GM12878 (cell line): ENCODE measurements around the gene GPR107. TPM values are rescaled to one million over a fixed set of nuclear protein-coding genes. Genes with fewer than 3 reads are reported as not detected.

Experiments
- ATAC-seq: fragments of 200-7000 bp; cut with Tn5 transposase; 3 replicates; pipeline ENCODE4 v1.9.1; 2020; ENCODE audit warnings: mild to moderate bottlenecking, moderate library complexity
- BruUV-seq: library from RNA; stranded (reverse); fragments of 400-500 nt; replicated peaks from 2 replicates; lab custom pipeline; 2021; lab: Mats Ljungman, UMichigan
- CTCF ChIA-PET: fragments of 300-600 bp; sonication (Branson Sonifier 250); formaldehyde crosslinking; extraction: SDS; loops from one replicate; lab custom pipeline; 2021; ENCODE audit warnings: inconsistent platforms; lab: Yijun Ruan, JAX
- POLR2A ChIA-PET: fragments of 350-600 bp; formaldehyde crosslinking; extraction: SDS; loops from one replicate; lab custom pipeline; 2021; ENCODE audit warnings: inconsistent platforms; lab: Charles Lee
- RAD21 ChIA-PET: fragments of 300-600 bp; sonication (Branson Sonifier 250); formaldehyde crosslinking; loops from one replicate; lab custom pipeline; 2023; ENCODE audit warnings: antibody characterized with exemption; ENCODE audit not compliant: unreplicated experiment; lab: Charles Lee
- SMC1A ChIA-PET: fragments of 300-600 bp; sonication (Branson Sonifier 250); formaldehyde crosslinking; loops from one replicate; lab custom pipeline; 2023; ENCODE audit not compliant: unreplicated experiment, uncharacterized antibody; lab: Charles Lee
- DNase-seq: peaks from one replicate; pipeline ENCODE4 v3.0.0-alpha.2; 2011; ENCODE audit warnings: low read depth, low spot score
- FAIRE-seq: peaks from 3 replicates; lab custom pipeline; 2011; peaks lifted over from hg19 to GRCh38; lab: Jason Lieb, UNC
- H2AFZ ChIP-seq: 2 replicates; pipeline ENCODE4 v1.6.0; 2011; ENCODE audit warnings: low read depth, low read length, control low read depth; ENCODE audit not compliant: control insufficient read depth
- H3K27ac ChIP-seq: 2 replicates; pipeline ENCODE4 v1.5.1; 2011; ENCODE audit warnings: control low read depth; ENCODE audit not compliant: control insufficient read depth, insufficient read depth
- H3K27me3 ChIP-seq, 2 experiments: replicated peaks in 1 of 2; 2 replicates each; pipeline versions ENCODE4 v1.6.0 to v1.6.1; 2011; ENCODE audit warnings: low read length in 1 of 2; ENCODE audit not compliant: control insufficient read depth in 2 of 2, insufficient read depth in 2 of 2
- H3K36me3 ChIP-seq, 2 experiments: 2 replicates each; pipeline ENCODE4 v1.5.1; 2011; ENCODE audit warnings: low read length in 1 of 2; ENCODE audit not compliant: control insufficient read depth in 2 of 2, insufficient read depth in 2 of 2
- H3K4me1 ChIP-seq: 2 replicates; pipeline ENCODE4 v1.6.1; 2011; ENCODE audit warnings: mild to moderate bottlenecking, low read length, moderate library complexity, mixed read lengths; ENCODE audit not compliant: control insufficient read depth, insufficient read depth
- H3K4me2 ChIP-seq: 2 replicates; pipeline ENCODE4 v1.6.0; 2011; ENCODE audit warnings: control low read depth; ENCODE audit not compliant: control insufficient read depth, insufficient read depth
- H3K4me3 ChIP-seq: fragments of 200-600 bp; sonication (generic); 2 replicates; pipeline ENCODE4 v1.5.1; 2016
- H3K79me2 ChIP-seq: 2 replicates; pipeline ENCODE4 v1.6.0; 2011; ENCODE audit warnings: low read length; ENCODE audit not compliant: control insufficient read depth, insufficient read depth
- H3K9ac ChIP-seq: 2 replicates; pipeline ENCODE4 v1.8.0; 2011; ENCODE audit warnings: low read length, control low read depth, mixed read lengths; ENCODE audit not compliant: control insufficient read depth, insufficient read depth
- H3K9me3 ChIP-seq: replicated peaks from 3 replicates; pipeline ENCODE4 v1.5.1; 2011; ENCODE audit warnings: mild to moderate bottlenecking, low read length; ENCODE audit not compliant: control insufficient read depth, insufficient read depth
- H4K20me1 ChIP-seq: 2 replicates; pipeline ENCODE4 v1.6.0; 2011; ENCODE audit not compliant: control insufficient read depth, insufficient read depth
- CBFB ChIP-seq: IDR thresholded peaks from 2 replicates; pipeline ENCODE4 v1.6.1; 2016; ENCODE audit warnings: antibody characterized with exemption, low read depth
- CEBPB ChIP-seq, 2 experiments: fragments of 150-350 bp in 1 of 2; IDR thresholded peaks; 2 replicates each; pipeline ENCODE4 v1.6.1; 2012 to 2014; ENCODE audit warnings: low read depth in 2 of 2, low read length in 2 of 2, borderline replicate concordance in 1 of 2, inconsistent platforms in 1 of 2
- CHD4 ChIP-seq: fragments of 200-600 bp; sonication (generic); IDR thresholded peaks from 2 replicates; pipeline ENCODE4 v1.6.1; 2016; ENCODE audit warnings: mild to moderate bottlenecking
- CREM ChIP-seq: IDR thresholded peaks from 2 replicates; pipeline ENCODE4 v1.6.1; 2014; ENCODE audit warnings: antibody characterized with exemption, low read depth
- EZH2 ChIP-seq: IDR thresholded peaks from 2 replicates; pipeline ENCODE4 v1.6.1; 2012; ENCODE audit warnings: low read depth, mild to moderate bottlenecking, control low read depth, inconsistent platforms, low read length, borderline replicate concordance; ENCODE audit not compliant: control insufficient read depth
- JUNB ChIP-seq: IDR thresholded peaks from 2 replicates; pipeline ENCODE4 v1.6.1; 2016; ENCODE audit warnings: antibody characterized with exemption, mild to moderate bottlenecking
- KLF5 ChIP-seq: fragments of 450-650 bp; IDR thresholded peaks from 2 replicates; pipeline ENCODE4 v1.6.1; 2014; ENCODE audit warnings: mild to moderate bottlenecking; ENCODE audit not compliant: partially characterized antibody
- MYC ChIP-seq: IDR thresholded peaks from 2 replicates; pipeline ENCODE4 v1.6.1; 2011; ENCODE audit warnings: mild to moderate bottlenecking, low read length, moderate library complexity, inconsistent platforms; ENCODE audit not compliant: insufficient read depth, insufficient replicate concordance, insufficient read length, severe bottlenecking
- NFIC ChIP-seq: IDR thresholded peaks from 2 replicates; pipeline ENCODE4 v1.6.1; 2012; ENCODE audit warnings: low read depth, mild to moderate bottlenecking, inconsistent platforms, low read length, moderate library complexity
- NFXL1 ChIP-seq: fragments of 450-650 bp; IDR thresholded peaks from 2 replicates; pipeline ENCODE4 v1.6.1; 2017; ENCODE audit warnings: antibody characterized with exemption, mild to moderate bottlenecking, borderline replicate concordance
- NFYA ChIP-seq: IDR thresholded peaks from 2 replicates; pipeline ENCODE4 v1.6.1; 2011; ENCODE audit warnings: low read depth, mild to moderate bottlenecking, low read length, improper control_type of control experiment, borderline replicate concordance
- POLR2AphosphoS5 ChIP-seq: IDR thresholded peaks from 2 replicates; pipeline ENCODE4 v1.6.1; 2011; ENCODE audit warnings: mild to moderate bottlenecking, low read length, inconsistent platforms
- PRDM15 ChIP-seq: fragments of 450-650 bp; formaldehyde crosslinking; IDR thresholded peaks from 2 replicates; pipeline ENCODE4 v1.4.0; 2020; ENCODE audit warnings: mild to moderate bottlenecking, moderate library complexity
- RB1 ChIP-seq: fragments of 450-650 bp; formaldehyde crosslinking; IDR thresholded peaks from 2 replicates; pipeline ENCODE4 v1.6.1; 2017; ENCODE audit warnings: mild to moderate bottlenecking, borderline replicate concordance
- STAT3 ChIP-seq: IDR thresholded peaks from 2 replicates; pipeline ENCODE4 v1.6.1; 2011; ENCODE audit warnings: low read depth, low read length, improper control_type of control experiment
- TAF1 ChIP-seq: IDR thresholded peaks from 2 replicates; pipeline ENCODE4 v1.6.1; 2011; ENCODE audit warnings: mild to moderate bottlenecking, low read depth, low read length, borderline replicate concordance
- ZBTB11 ChIP-seq: fragments of 450-650 bp; formaldehyde crosslinking; IDR thresholded peaks from 2 replicates; pipeline ENCODE4 v1.5.0; 2022; ENCODE audit warnings: mild to moderate bottlenecking, missing genetic modification characterization
- ZSCAN29 ChIP-seq: fragments of 450-650 bp; IDR thresholded peaks from 2 replicates; pipeline ENCODE4 v1.6.1; 2017; ENCODE audit warnings: mild to moderate bottlenecking, moderate library complexity
- in situ Hi-C: fragments of 300-500 bp; cut with MboI; formaldehyde crosslinking; loops from 9 replicates; pipeline ENCODE4 v1.14.3; 2018; ENCODE audit warnings: mixed read lengths
- intact Hi-C: fragments of 100-400 bp; cut with micrococcal nuclease; formaldehyde crosslinking; loops from one replicate; pipeline ENCODE4 v1.14.2; 2022; ENCODE audit not compliant: unreplicated experiment
- polyA plus RNA-seq, 11 experiments: library from polyadenylated mRNA; depleted of rRNA in 4 of 11; unstranded in 6 of 11; stranded (reverse) in 5 of 11; fragments of >200 nt; fragmentation: Nextera tagmentation in 4 of 11; fragmentation: Illumina TruSeq in 1 of 11; extraction: Ambion mirVana in 4 of 11; extraction: Trizol in 1 of 11; gene quantifications; 1 replicate in 1 of 11; 2 replicates in 10 of 11; pipeline versions ENCODE4 v1.2.1 to v1.2.3, GENCODE V29; 2011 to 2016; ENCODE audit warnings: inconsistent platforms in 2 of 11, missing spikeins in 2 of 11, low read depth in 1 of 11
- total RNA-seq, 4 experiments: library from RNA; depleted of rRNA in 3 of 4; stranded (reverse); fragments of >200 nt in 3 of 4; fragmentation: Illumina TruSeq in 1 of 4; extraction: Trizol in 1 of 4; gene quantifications; 2 replicates each; pipeline versions ENCODE4 v1.2.1 to v1.2.3, GENCODE V29; 2013 to 2021

The GPR107 gene
- total and polyA plus RNA-seq, 10 of the 15 experiments (the other 5 are each of a cell fraction or from before 2014, with no cell fraction given): 2.7 to 21.4 (median 10.6) TPM

DNA sequence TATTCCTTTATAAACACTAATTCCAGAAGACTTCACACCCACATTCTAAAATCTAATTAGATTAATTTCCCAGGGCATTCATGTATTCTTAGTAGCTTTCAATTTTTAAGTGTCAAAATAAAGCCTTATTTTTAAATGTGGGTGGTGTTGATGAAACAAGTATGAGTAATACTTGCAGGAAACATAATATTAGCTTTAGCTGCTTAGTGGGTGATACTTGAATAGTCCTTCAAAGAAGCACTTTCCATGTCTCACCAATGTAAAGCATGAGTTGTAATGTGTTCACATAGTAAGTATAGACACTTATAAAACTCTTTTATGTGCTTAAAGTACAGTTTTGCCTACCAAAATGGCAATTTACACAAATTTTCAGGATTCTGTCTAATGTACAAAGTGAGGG is 17.6 kb upstream of the GPR107 start:
- Histone ChIP-seq H3K9ac (peak overlapping the region; percentile 97), H3K4me1 (peaks cover 38% of the 10 kb centered on the region), H4K20me1 (no peaks in the 10 kb centered on the region), H3K27me3 (no peaks in the 10 kb centered on the region), H3K79me2 (peaks cover 96% of the 10 kb centered on the region), H3K36me3 (peaks cover 1 to 22% of the 10 kb centered on the region in 2 experiments; a peak in 3 of 4 replicates), H3K4me3 (peak overlapping the region; percentile 61), H3K27ac (peak overlapping the region; percentile 83), H3K9me3 (no peaks in the 10 kb centered on the region), H2AFZ (no peak overlapping the region), H3K4me2 (peak overlapping the region; percentile 83)
- no TSS peak for BruUV-seq
- ChIA-PET CTCF (interaction anchor here (0.6 to 1.9 kb wide), 5 partner anchors 10 to 79 kb away, joined by 3 to 7 read pairs (median 5); no protein-coding TSS in a partner anchor), RAD21 (interaction anchor here (0.5 to 13.2 kb wide), 11 partner anchors 8 to 149 kb away, joined by 3 to 254 read pairs (median 16); partner anchors contain the start of gene GPR107), SMC1A (interaction anchor here (0.8 to 28.7 kb wide), 12 partner anchors 9 to 144 kb away, joined by 3 to 763 read pairs (median 5); no protein-coding TSS in a partner anchor), POLR2A (interaction anchor here (0.6 to 12.8 kb wide), 7 partner anchors 10 to 274 kb away, joined by 3 to 247 read pairs (median 9); no protein-coding TSS in a partner anchor)
- ATAC-seq (no peak), DNase-seq (no peak), FAIRE-seq (no peak)
- in situ Hi-C loops: loop anchor here (25.0 kb wide), 1 partner anchor 1676 kb away; no protein-coding TSS in a partner anchor
- intact Hi-C loops: no loop called here
- TF ChIP-seq PRDM15 (no peak), KLF5 (no peak), ZSCAN29 (no peak), CREM (no peak), NFYA (no peak), ZBTB11 (CRISPR knock-in tag) (no peak), POLR2AphosphoS5 (no peak), CEBPB (IDR thresholded peaks at IDR 0.05; ENCODE audit: borderline replicate concordance in 1 of 2, low read depth in 2 of 2, low read length in 2 of 2) (0 out of 4 replicates have a peak, but pooled peaks of 1 of the 2 experiments have one; percentile 55), NFXL1 (no peak), JUNB (peak; percentile 34), STAT3 (no peak), TAF1 (0 out of 2 replicates have a peak, but pooled peaks have one; percentile 20), RB1 (no peak), EZH2 (no peak), NFIC (peak; percentile 58), MYC (no peak), CBFB (no peak), CHD4 (no peak)
